Osteocyte (in vitro differentiated cells): ENCODE data around the gene HSD3B2. TPM values are rescaled to one million over a fixed set of nuclear protein-coding genes. Genes with fewer than 3 reads are reported as not detected.

Experiments
- DNase-seq: peaks from one replicate; pipeline ENCODE4 v3.0.0; 2021; ENCODE audit warnings: mixed read lengths; ENCODE audit not compliant: unreplicated experiment; ENCODE audit errors: extremely low spot score
- H3K27ac Mint-ChIP-seq: one replicate; pipeline ENCODE4 v1.8.0; 2021; ENCODE audit warnings: mild to moderate bottlenecking, mixed read lengths; ENCODE audit not compliant: unreplicated experiment
- H3K27me3 Mint-ChIP-seq: one replicate; pipeline ENCODE4 v1.8.0; 2021; ENCODE audit warnings: mixed read lengths; ENCODE audit not compliant: unreplicated experiment
- H3K36me3 Mint-ChIP-seq: one replicate; pipeline ENCODE4 v1.8.0; 2021; ENCODE audit warnings: mixed read lengths; ENCODE audit not compliant: unreplicated experiment
- H3K4me1 Mint-ChIP-seq: one replicate; pipeline ENCODE4 v1.8.0; 2021; ENCODE audit warnings: mixed read lengths; ENCODE audit not compliant: unreplicated experiment
- H3K4me3 Mint-ChIP-seq: one replicate; pipeline ENCODE4 v1.8.0; 2021; ENCODE audit warnings: mild to moderate bottlenecking, moderate library complexity, mixed read lengths; ENCODE audit not compliant: unreplicated experiment
- H3K9me3 Mint-ChIP-seq: one replicate; pipeline ENCODE4 v1.8.0; 2021; ENCODE audit warnings: mixed read lengths; ENCODE audit not compliant: unreplicated experiment
- total RNA-seq: library from RNA; stranded (reverse); gene quantifications from 2 replicates; pipeline ENCODE4 v1.2.1, GENCODE V29; 2021
- TF ChIP-seq, protein P1 (sequence below): fragments of 200-600 bp; sonication (generic); IDR thresholded peaks from 2 replicates; pipeline ENCODE4 v1.5.0; 2021; ENCODE audit warnings: antibody characterized with exemption, mild to moderate bottlenecking, moderate library complexity

HSD3B2 gene
- total RNA-seq, 1 donor from 2014 or later: not detected

DNA sequence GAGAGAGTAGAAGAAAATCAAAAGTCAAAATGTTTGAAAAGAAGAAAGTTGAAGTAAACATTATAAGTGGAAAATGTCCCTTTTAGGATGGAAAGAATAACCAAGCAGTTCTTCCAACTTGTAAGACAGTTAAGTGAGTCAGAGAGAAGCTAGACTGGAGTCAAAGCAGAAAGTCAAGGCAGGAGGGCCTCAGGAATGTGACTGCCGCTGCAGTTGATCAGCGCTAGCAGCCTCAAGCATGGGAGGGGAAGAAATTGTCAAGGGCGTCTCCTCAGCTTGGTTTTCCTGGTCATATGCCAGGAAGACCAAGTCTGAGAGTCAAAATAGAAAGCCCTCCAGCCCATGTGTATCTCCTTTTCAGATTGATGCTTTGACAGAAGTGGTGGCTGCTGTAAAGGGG is 23.2 kb upstream of the HSD3B2 start:
- no peaks in the 10 kb centered on the region for H3K9me3 Mint-ChIP-seq
- H3K27me3 Mint-ChIP-seq: no peaks in the 10 kb centered on the region
- no peak for DNase-seq
- H3K27ac Mint-ChIP-seq: no peak overlapping the region
- no peak overlapping the region for H3K4me3 Mint-ChIP-seq
- H3K36me3 Mint-ChIP-seq: no peaks in the 10 kb centered on the region
- H3K4me1 Mint-ChIP-seq: peaks cover 3% of the 10 kb centered on the region
- TF ChIP-seq, protein P1, sequence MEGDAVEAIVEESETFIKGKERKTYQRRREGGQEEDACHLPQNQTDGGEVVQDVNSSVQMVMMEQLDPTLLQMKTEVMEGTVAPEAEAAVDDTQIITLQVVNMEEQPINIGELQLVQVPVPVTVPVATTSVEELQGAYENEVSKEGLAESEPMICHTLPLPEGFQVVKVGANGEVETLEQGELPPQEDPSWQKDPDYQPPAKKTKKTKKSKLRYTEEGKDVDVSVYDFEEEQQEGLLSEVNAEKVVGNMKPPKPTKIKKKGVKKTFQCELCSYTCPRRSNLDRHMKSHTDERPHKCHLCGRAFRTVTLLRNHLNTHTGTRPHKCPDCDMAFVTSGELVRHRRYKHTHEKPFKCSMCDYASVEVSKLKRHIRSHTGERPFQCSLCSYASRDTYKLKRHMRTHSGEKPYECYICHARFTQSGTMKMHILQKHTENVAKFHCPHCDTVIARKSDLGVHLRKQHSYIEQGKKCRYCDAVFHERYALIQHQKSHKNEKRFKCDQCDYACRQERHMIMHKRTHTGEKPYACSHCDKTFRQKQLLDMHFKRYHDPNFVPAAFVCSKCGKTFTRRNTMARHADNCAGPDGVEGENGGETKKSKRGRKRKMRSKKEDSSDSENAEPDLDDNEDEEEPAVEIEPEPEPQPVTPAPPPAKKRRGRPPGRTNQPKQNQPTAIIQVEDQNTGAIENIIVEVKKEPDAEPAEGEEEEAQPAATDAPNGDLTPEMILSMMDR: no peak

DNA sequence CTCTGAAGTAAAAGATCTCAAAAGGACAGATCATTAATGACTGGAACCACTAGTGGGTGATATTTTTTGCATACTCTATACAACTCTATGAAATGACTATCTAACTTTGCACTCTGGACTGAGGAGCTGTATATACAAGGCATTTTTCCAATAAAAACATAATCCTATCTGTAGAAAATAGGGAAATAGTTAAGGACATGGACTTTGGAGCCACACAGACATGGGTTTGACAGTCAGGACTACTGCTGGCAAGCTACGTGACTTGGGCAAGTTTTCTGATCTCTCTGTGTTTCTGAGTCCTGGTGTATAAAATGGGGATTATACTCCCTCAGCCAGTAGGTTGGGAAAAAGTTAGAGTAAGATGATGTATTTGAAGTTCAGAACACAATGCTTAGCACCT is 20.9 kb upstream of the HSD3B2 start:
- peaks cover 3% of the 10 kb centered on the region for H3K4me1 Mint-ChIP-seq
- H3K9me3 Mint-ChIP-seq: no peaks in the 10 kb centered on the region
- H3K27me3 Mint-ChIP-seq: no peaks in the 10 kb centered on the region
- no peak overlapping the region for H3K4me3 Mint-ChIP-seq
- TF ChIP-seq, protein P1: no peak
- DNase-seq: no peak
- H3K27ac Mint-ChIP-seq: no peak overlapping the region
- H3K36me3 Mint-ChIP-seq: no peaks in the 10 kb centered on the region

DNA sequence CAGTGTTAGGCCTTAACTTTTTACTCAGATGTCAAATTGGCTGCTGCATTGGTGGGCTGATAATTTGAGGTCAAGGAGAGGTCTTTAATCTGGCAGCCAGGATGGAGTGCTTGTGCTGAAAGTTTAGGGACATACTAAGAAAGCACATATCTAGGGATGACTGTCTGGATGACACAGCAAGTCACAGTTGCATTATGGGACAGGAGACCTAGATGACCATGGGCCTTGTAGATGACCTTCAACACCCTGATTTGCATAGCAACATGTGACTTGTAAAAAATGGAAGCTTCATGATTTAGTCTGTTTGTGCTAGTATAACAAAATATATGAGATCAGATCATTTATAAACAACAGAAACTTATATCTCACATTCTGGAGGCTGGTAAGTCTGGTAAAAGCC is 18.0 kb upstream of the HSD3B2 start:
- TF ChIP-seq, protein P1: no peak
- Mint-ChIP-seq H3K4me1 (no peaks in the 10 kb centered on the region), H3K36me3 (no peaks in the 10 kb centered on the region), H3K27ac (no peak overlapping the region), H3K9me3 (no peaks in the 10 kb centered on the region), H3K4me3 (no peak overlapping the region), H3K27me3 (no peaks in the 10 kb centered on the region)
- DNase-seq: no peak

DNA sequence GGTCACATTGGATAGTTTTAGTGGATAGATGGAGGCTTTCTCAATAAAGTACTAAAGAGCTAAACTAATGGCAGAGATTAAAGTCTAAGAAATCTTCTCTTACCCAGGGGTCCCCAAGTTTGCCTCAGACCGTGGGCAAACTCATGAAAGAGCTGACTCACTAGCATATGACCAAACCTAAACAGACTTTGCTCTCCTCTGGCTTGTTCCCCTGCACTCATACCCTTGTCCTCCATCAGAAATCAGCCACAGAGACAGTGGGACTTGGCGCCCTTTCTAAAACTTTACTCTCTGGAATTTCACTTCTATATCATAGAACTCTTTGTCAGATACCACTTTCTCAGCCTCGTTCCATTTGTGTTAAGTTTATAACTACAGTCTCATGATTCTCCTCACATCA is 17.0 kb upstream of the HSD3B2 start:
- Mint-ChIP-seq H3K27ac (no peak overlapping the region), H3K4me1 (no peaks in the 10 kb centered on the region), H3K27me3 (no peaks in the 10 kb centered on the region), H3K36me3 (no peaks in the 10 kb centered on the region), H3K4me3 (no peak overlapping the region), H3K9me3 (no peaks in the 10 kb centered on the region)
- DNase-seq: no peak
- TF ChIP-seq, protein P1: no peak

DNA sequence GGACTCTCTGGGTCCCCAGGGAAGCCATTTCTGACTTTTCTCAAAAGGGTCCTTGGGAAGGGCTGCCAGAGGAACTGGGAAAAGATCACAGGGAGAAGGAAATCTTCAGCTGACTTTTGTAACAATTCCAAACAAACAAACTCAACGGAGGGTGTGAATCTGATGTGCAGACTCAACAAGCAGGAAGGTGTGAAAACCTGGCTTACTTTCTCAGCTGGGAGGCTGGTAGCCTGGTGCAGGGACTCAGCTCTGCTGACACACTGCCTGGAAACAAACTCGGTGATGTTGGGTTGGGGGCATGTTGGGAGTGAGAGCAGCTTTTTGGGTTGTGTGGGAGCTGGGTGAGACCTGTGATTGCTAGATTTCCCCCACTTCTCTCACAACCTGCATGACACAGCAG is 10.2 kb upstream of the HSD3B2 start:
- no peaks in the 10 kb centered on the region for H3K4me1 Mint-ChIP-seq
- H3K36me3 Mint-ChIP-seq: no peaks in the 10 kb centered on the region
- TF ChIP-seq, protein P1: no peak
- H3K27ac Mint-ChIP-seq: no peak overlapping the region
- no peak for DNase-seq
- no peaks in the 10 kb centered on the region for H3K27me3 Mint-ChIP-seq
- no peak overlapping the region for H3K4me3 Mint-ChIP-seq
- peaks cover 9% of the 10 kb centered on the region for H3K9me3 Mint-ChIP-seq
